K562 (cell line): ENCODE measurements around the gene NDUFB10. TPM values are rescaled to one million over a fixed set of nuclear protein-coding genes. Genes with fewer than 3 reads are reported as not detected.

Experiments
- ATAC-seq: fragments of 200-7000 bp; cut with Tn5 transposase; 3 replicates; pipeline ENCODE4 v1.9.1; 2020; ENCODE audit warnings: moderate library complexity
- BruUV-seq: library from RNA; stranded (reverse); fragments of 400-500 nt; replicated peaks from 2 replicates; lab custom pipeline; 2021; lab: Mats Ljungman, UMichigan
- CTCF ChIA-PET: fragments of 300-600 bp; formaldehyde crosslinking; extraction: SDS; loops from one replicate; lab custom pipeline; 2021; ENCODE audit warnings: low intra/inter-chr PET ratio; lab: Yijun Ruan, JAX
- POLR2A ChIA-PET: fragments of 300-600, 350-650 bp; sonication (Branson Sonifier 250); formaldehyde crosslinking; extraction: SDS; loops from one replicate; lab custom pipeline; 2021; ENCODE audit warnings: antibody characterized with exemption, inconsistent platforms; lab: Yijun Ruan, JAX
- DNase-seq, 4 experiments: peaks; one replicate each; pipeline versions ENCODE4 v3.0.0 to v3.0.0-alpha.2; 2011 to 2018; ENCODE audit warnings: low spot score in 3 of 4, mixed read lengths in 3 of 4; ENCODE audit errors: extremely low read depth in 1 of 4
- FAIRE-seq: peaks from 2 replicates; lab custom pipeline; 2011; peaks lifted over from hg19 to GRCh38; lab: Jason Lieb, UNC
- H2AFZ ChIP-seq: 2 replicates; pipeline ENCODE4 v1.6.0; 2011; ENCODE audit warnings: low read depth, low read length, control low read depth, inconsistent platforms
- H3K27ac ChIP-seq: fragments of 200-600 bp; 3 replicates; pipeline ENCODE4 v1.8.0; 2011; ENCODE audit warnings: low read depth, mild to moderate bottlenecking, control low read depth, inconsistent platforms, low read length, moderate library complexity, mixed read lengths; ENCODE audit errors: extremely low read depth
- H3K27me3 ChIP-seq, 2 experiments: fragments of 300-600 bp in 1 of 2; 2 replicates in 1 of 2; 3 replicates in 1 of 2; pipeline versions ENCODE4 v1.6.0 to v1.8.0; 2011; ENCODE audit warnings: inconsistent platforms in 2 of 2, low read length in 2 of 2, mild to moderate bottlenecking in 1 of 2, mixed read lengths in 1 of 2, moderate library complexity in 1 of 2; ENCODE audit not compliant: control insufficient read depth in 2 of 2, insufficient read depth in 2 of 2
- H3K36me3 ChIP-seq: fragments of 300-600 bp; 3 replicates; pipeline ENCODE4 v1.8.0; 2011; ENCODE audit warnings: mild to moderate bottlenecking, low read length, inconsistent platforms; ENCODE audit not compliant: control insufficient read depth, insufficient read depth
- H3K4me1 ChIP-seq, 2 experiments: fragments of 200-600 bp in 1 of 2; replicated peaks in 1 of 2; 2 replicates in 1 of 2; 3 replicates in 1 of 2; pipeline versions ENCODE4 v1.5.1 to v1.8.0; 2011; ENCODE audit warnings: inconsistent platforms in 2 of 2, low read length in 2 of 2, mild to moderate bottlenecking in 1 of 2, mixed read lengths in 1 of 2, moderate library complexity in 1 of 2; ENCODE audit not compliant: control insufficient read depth in 2 of 2, insufficient read depth in 2 of 2
- H3K4me2 ChIP-seq: 2 replicates; pipeline ENCODE4 v1.6.1; 2011; ENCODE audit warnings: low read length, control low read depth, inconsistent platforms, mixed read lengths; ENCODE audit not compliant: insufficient read depth
- H3K4me3 ChIP-seq: fragments of 200-600 bp; sonication (generic), shearing (Covaris generic); 2 replicates; pipeline ENCODE4 v1.5.1; 2016; ENCODE audit warnings: control low read depth, inconsistent platforms
- H3K79me2 ChIP-seq: fragments of 200-600 bp; 3 replicates; pipeline ENCODE4 v1.8.0; 2011; ENCODE audit warnings: low read length, inconsistent platforms; ENCODE audit not compliant: control insufficient read depth, insufficient read depth
- H3K9ac ChIP-seq, 2 experiments: 2 replicates each; pipeline versions ENCODE4 v1.6.0 to v1.6.1; 2011; ENCODE audit warnings: low read depth in 2 of 2, low read length in 2 of 2, control low read depth in 1 of 2, inconsistent platforms in 1 of 2, mild to moderate bottlenecking in 1 of 2, mixed read lengths in 1 of 2; ENCODE audit not compliant: insufficient read depth in 1 of 2
- H3K9me1 ChIP-seq: one replicate; pipeline ENCODE4 v1.6.0; 2011; ENCODE audit warnings: inconsistent platforms, mild to moderate bottlenecking, low read length, moderate library complexity; ENCODE audit not compliant: control insufficient read depth, insufficient read depth
- H3K9me3 ChIP-seq: replicated peaks from 2 replicates; pipeline ENCODE4 v1.5.1; 2011; ENCODE audit warnings: low read depth, low read length, inconsistent platforms; ENCODE audit not compliant: control insufficient read depth, insufficient read depth
- H4K20me1 ChIP-seq: replicated peaks from 2 replicates; pipeline ENCODE4 v1.6.1; 2011; ENCODE audit warnings: low read length, inconsistent platforms, mixed read lengths; ENCODE audit not compliant: control insufficient read depth, insufficient read depth
- HOXB6 ChIP-seq: fragments of 250-450 bp; sonication (Bioruptor Pico); IDR thresholded peaks from 2 replicates; pipeline ENCODE4 v1.5.1; 2022; ENCODE audit warnings: mild to moderate bottlenecking, borderline replicate concordance
- HSF4 ChIP-seq: fragments of 250-450 bp; sonication (Bioruptor Pico); IDR thresholded peaks from 2 replicates; pipeline ENCODE4 v2.1.2; 2022; ENCODE audit warnings: mild to moderate bottlenecking, moderate library complexity, borderline replicate concordance
- MAFG ChIP-seq: fragments of 450-650 bp; conservative IDR thresholded peaks from 2 replicates; pipeline ENCODE4 v1.6.1; 2016; ENCODE audit warnings: missing genetic modification characterization, missing compliant biosample characterization
- MCM3 ChIP-seq: fragments of 450-650 bp; IDR thresholded peaks from 2 replicates; pipeline ENCODE4 v1.6.1; 2016
- OTX1 ChIP-seq: fragments of 450-650 bp; formaldehyde crosslinking; IDR thresholded peaks from 2 replicates; pipeline ENCODE4 v1.4.0; 2022; ENCODE audit warnings: mild to moderate bottlenecking
- POLR2B ChIP-seq: fragments of 450-650 bp; IDR thresholded peaks from 2 replicates; pipeline ENCODE4 v1.6.1; 2018; ENCODE audit warnings: low read depth; ENCODE audit not compliant: partially characterized antibody
- PPARD ChIP-seq: fragments of 250-450 bp; sonication (Bioruptor Pico); IDR thresholded peaks from 2 replicates; pipeline ENCODE4 v1.8.0; 2022; ENCODE audit warnings: inconsistent platforms, mild to moderate bottlenecking, moderate library complexity
- RBM14 ChIP-seq: fragments of 200-400 bp; formaldehyde crosslinking; IDR thresholded peaks from 2 replicates; pipeline ENCODE4 v1.6.1; 2018; ENCODE audit warnings: low read depth, mild to moderate bottlenecking, low read length, moderate library complexity, borderline replicate concordance; ENCODE audit not compliant: insufficient read depth
- TGIF2 ChIP-seq: sonication (generic); formaldehyde crosslinking; IDR thresholded peaks from 2 replicates; pipeline ENCODE4 v1.8.1; 2022; ENCODE audit warnings: mild to moderate bottlenecking, missing genetic modification reagents, moderate library complexity
- ZNF124 ChIP-seq: sonication (generic); formaldehyde crosslinking; IDR thresholded peaks from 2 replicates; pipeline ENCODE4 v1.8.1; 2022; ENCODE audit warnings: missing genetic modification reagents
- ZNF133 ChIP-seq: fragments of 250-450 bp; sonication (Bioruptor Pico); IDR thresholded peaks from 2 replicates; pipeline ENCODE4 v1.4.0; 2020; ENCODE audit warnings: mild to moderate bottlenecking
- ZNF785 ChIP-seq: fragments of 250-450 bp; sonication (Bioruptor Pico); IDR thresholded peaks from 2 replicates; pipeline ENCODE4 v1.4.0; 2020; ENCODE audit warnings: mild to moderate bottlenecking
- WGBS: fragments of 100-300 bp; shearing (Covaris generic); methylation state at CpG from one replicate; pipeline ENCODE4 v1.1.6; 2016; ENCODE audit warnings: low coverage, mixed read lengths; ENCODE audit not compliant: insufficient coverage; ENCODE audit errors: missing lambda C conversion rate; 5-methylcytosine and 5-hydroxymethylcytosine counted together
- in situ Hi-C: fragments of 300-500 bp; cut with MboI; formaldehyde crosslinking; loops from 4 replicates; pipeline ENCODE4 v1.15.0; 2018; ENCODE audit warnings: inconsistent platforms, mixed read lengths
- intact Hi-C: fragments of 100-400 bp; cut with micrococcal nuclease; formaldehyde crosslinking; loops from 2 replicates; pipeline ENCODE4 v1.14.2; 2022
- polyA plus RNA-seq, 8 experiments: library from polyadenylated mRNA; depleted of rRNA in 4 of 8; stranded (reverse) in 5 of 8; unstranded in 3 of 8; fragments of >200 nt; fragmentation: Nextera tagmentation in 2 of 8; fragmentation: Illumina TruSeq in 1 of 8; extraction: Ambion mirVana in 2 of 8; extraction: Trizol in 1 of 8; gene quantifications; 2 replicates each; pipeline versions ENCODE4 v1.2.1 to v1.2.3, GENCODE V29; 2011 to 2014; ENCODE audit warnings: inconsistent platforms in 1 of 8, missing spikeins in 1 of 8
- total RNA-seq, 7 experiments: library from RNA; depleted of rRNA in 6 of 7; stranded (reverse); fragments of >200 nt in 6 of 7; fragmentation: Illumina TruSeq in 2 of 7; extraction: Trizol in 2 of 7; gene quantifications; 2 replicates each; pipeline versions ENCODE4 v1.2.1 to v1.2.3, GENCODE V29; 2011 to 2021; ENCODE audit warnings: low replicate concordance in 1 of 7
- TF ChIP-seq, protein P1 (sequence below): fragments of 450-650 bp; IDR thresholded peaks from 2 replicates; pipeline ENCODE4 v1.6.1; 2016; ENCODE audit warnings: mild to moderate bottlenecking, moderate library complexity

Gene NDUFB10
- total and polyA plus RNA-seq, 9 of the 15 experiments (the other 6 are each of a cell fraction or from before 2014, with no cell fraction given) = 69.3 to 527 (median 161) TPM

DNA sequence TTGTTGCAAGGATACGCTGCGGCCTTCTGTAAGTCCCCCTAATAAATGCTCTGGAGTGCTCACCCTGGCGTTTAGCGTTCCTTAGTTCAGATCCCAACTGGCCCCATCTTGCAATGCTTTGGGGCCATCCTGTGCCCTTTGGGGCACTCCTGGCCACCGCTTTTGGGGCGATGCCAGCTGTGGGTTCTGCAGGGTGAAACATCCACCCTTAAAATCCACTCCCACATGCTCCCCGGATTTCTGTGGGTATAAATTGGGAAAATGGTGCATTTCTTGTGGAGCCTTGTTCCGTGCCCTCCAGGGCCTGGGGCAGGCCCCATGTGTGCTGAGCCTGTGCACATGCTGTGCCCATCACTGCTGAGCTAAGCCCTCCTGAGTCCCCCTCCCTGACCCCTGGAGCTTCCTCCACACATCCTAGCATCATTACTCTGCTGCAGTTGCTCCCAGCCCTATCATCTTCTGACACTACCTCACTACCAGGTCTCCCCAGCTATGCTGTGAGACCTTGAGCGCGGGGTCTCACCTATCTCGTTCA lies 22.3 kb upstream of the NDUFB10 start:
- in situ Hi-C loops = no loop called here
- DNase-seq = no peak
- no peaks in the 10 kb centered on the region for H3K9me3 ChIP-seq
- peaks cover 15 to 48% of the 10 kb centered on the region in 2 experiments; a peak in 4 of 5 replicates for H3K4me1 ChIP-seq
- ATAC-seq = no peak
- intact Hi-C loops = no loop called here
- H3K79me2 ChIP-seq = peaks cover 10% of the 10 kb centered on the region; the same call in 2 of the 3 replicates
- FAIRE-seq = no peak
- H3K9ac ChIP-seq = peak overlapping the region in 1 of 2 experiments; percentile 60; a peak in 1 of 4 replicates
- CTCF ChIA-PET = no interaction called here
- POLR2A ChIA-PET = interaction anchor here (0.6 to 1.0 kb wide), 2 partner anchors 91 to 162 kb away, joined by 3 read pairs; no protein-coding TSS in a partner anchor
- H4K20me1 ChIP-seq = peaks cover 7% of the 10 kb centered on the region
- H3K4me2 ChIP-seq = no peak overlapping the region
- peaks cover 8% of the 10 kb centered on the region for H3K9me1 ChIP-seq
- H3K27ac ChIP-seq = no peak overlapping the region
- peaks cover 37% of the 10 kb centered on the region; the same call in 2 of the 3 replicates for H3K36me3 ChIP-seq
- H2AFZ ChIP-seq = no peak overlapping the region
- no peak overlapping the region for H3K4me3 ChIP-seq
- BruUV-seq = no TSS peak
- H3K27me3 ChIP-seq = no peaks in the 10 kb centered on the region
- WGBS = 80% methylated on average over 11 of the region's 11 CpGs
- no peak for TF ChIP-seq ZNF785 (CRISPR knock-in tag)
- no peak for TF ChIP-seq TGIF2
- no peak for TF ChIP-seq MAFG (tag)
- no peak for TF ChIP-seq PPARD (CRISPR knock-in tag)
- TF ChIP-seq, protein P1, sequence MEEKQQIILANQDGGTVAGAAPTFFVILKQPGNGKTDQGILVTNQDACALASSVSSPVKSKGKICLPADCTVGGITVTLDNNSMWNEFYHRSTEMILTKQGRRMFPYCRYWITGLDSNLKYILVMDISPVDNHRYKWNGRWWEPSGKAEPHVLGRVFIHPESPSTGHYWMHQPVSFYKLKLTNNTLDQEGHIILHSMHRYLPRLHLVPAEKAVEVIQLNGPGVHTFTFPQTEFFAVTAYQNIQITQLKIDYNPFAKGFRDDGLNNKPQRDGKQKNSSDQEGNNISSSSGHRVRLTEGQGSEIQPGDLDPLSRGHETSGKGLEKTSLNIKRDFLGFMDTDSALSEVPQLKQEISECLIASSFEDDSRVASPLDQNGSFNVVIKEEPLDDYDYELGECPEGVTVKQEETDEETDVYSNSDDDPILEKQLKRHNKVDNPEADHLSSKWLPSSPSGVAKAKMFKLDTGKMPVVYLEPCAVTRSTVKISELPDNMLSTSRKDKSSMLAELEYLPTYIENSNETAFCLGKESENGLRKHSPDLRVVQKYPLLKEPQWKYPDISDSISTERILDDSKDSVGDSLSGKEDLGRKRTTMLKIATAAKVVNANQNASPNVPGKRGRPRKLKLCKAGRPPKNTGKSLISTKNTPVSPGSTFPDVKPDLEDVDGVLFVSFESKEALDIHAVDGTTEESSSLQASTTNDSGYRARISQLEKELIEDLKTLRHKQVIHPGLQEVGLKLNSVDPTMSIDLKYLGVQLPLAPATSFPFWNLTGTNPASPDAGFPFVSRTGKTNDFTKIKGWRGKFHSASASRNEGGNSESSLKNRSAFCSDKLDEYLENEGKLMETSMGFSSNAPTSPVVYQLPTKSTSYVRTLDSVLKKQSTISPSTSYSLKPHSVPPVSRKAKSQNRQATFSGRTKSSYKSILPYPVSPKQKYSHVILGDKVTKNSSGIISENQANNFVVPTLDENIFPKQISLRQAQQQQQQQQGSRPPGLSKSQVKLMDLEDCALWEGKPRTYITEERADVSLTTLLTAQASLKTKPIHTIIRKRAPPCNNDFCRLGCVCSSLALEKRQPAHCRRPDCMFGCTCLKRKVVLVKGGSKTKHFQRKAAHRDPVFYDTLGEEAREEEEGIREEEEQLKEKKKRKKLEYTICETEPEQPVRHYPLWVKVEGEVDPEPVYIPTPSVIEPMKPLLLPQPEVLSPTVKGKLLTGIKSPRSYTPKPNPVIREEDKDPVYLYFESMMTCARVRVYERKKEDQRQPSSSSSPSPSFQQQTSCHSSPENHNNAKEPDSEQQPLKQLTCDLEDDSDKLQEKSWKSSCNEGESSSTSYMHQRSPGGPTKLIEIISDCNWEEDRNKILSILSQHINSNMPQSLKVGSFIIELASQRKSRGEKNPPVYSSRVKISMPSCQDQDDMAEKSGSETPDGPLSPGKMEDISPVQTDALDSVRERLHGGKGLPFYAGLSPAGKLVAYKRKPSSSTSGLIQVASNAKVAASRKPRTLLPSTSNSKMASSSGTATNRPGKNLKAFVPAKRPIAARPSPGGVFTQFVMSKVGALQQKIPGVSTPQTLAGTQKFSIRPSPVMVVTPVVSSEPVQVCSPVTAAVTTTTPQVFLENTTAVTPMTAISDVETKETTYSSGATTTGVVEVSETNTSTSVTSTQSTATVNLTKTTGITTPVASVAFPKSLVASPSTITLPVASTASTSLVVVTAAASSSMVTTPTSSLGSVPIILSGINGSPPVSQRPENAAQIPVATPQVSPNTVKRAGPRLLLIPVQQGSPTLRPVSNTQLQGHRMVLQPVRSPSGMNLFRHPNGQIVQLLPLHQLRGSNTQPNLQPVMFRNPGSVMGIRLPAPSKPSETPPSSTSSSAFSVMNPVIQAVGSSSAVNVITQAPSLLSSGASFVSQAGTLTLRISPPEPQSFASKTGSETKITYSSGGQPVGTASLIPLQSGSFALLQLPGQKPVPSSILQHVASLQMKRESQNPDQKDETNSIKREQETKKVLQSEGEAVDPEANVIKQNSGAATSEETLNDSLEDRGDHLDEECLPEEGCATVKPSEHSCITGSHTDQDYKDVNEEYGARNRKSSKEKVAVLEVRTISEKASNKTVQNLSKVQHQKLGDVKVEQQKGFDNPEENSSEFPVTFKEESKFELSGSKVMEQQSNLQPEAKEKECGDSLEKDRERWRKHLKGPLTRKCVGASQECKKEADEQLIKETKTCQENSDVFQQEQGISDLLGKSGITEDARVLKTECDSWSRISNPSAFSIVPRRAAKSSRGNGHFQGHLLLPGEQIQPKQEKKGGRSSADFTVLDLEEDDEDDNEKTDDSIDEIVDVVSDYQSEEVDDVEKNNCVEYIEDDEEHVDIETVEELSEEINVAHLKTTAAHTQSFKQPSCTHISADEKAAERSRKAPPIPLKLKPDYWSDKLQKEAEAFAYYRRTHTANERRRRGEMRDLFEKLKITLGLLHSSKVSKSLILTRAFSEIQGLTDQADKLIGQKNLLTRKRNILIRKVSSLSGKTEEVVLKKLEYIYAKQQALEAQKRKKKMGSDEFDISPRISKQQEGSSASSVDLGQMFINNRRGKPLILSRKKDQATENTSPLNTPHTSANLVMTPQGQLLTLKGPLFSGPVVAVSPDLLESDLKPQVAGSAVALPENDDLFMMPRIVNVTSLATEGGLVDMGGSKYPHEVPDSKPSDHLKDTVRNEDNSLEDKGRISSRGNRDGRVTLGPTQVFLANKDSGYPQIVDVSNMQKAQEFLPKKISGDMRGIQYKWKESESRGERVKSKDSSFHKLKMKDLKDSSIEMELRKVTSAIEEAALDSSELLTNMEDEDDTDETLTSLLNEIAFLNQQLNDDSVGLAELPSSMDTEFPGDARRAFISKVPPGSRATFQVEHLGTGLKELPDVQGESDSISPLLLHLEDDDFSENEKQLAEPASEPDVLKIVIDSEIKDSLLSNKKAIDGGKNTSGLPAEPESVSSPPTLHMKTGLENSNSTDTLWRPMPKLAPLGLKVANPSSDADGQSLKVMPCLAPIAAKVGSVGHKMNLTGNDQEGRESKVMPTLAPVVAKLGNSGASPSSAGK = no peak
- TF ChIP-seq POLR2B = no peak
- TF ChIP-seq HSF4 = no peak
- TF ChIP-seq MCM3 = no peak
- TF ChIP-seq ZNF124 = no peak
- TF ChIP-seq OTX1 (CRISPR knock-in tag) = no peak
- TF ChIP-seq ZNF133 = no peak
- no peak for TF ChIP-seq RBM14
- TF ChIP-seq HOXB6 (CRISPR knock-in tag) = no peak
